GM19328 (cell line): ENCODE data around the gene PSMC3.

Source experiments
- ATAC-seq: cut with Tn5 transposase; IDR thresholded peaks from one replicate; pipeline ENCODE4 v1.9.1; 2021; ENCODE audit warnings: mild to moderate bottlenecking, moderate library complexity; ENCODE audit not compliant: unreplicated experiment

The PSMC3 gene

DNA sequence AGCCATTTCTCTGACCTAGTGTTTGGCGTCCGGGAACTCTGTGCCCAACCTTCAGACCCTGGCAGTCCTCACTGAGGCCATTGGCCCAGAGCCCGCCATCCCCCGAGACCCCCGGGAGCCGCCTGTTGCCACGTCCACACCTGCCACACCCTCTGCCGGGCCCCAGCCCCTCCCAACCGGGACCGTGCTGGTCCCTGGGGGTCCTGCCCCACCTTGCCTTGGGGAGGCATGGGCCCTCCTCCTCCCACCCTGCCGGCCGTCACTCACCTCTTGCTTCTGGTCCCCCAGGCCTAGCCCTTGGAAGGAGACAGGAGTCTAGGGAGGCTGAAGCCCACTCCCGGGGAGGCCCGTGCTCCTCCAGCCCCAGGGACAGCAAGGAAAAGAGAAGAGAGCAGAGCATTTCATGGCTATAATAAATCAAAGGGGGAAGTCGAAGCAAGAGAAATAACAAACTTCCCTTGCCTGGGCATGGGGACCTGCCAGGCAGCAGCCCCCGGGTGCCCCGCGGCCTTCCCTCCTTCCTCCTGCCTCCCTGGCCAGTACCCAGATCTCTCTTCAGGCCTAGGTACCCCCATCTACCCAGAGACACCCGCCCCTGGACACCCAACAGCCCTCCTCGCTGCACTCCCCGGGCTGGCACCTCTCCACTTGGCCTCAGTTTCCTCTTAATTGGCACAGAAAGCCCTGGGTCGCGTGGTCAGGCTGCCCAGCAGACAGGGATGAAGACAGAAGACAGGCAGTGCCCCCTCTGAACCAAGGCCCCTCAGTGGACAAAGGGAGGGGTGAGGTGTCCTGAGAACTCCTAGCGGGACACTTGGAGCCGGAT is 30.8 kb downstream of the PSMC3 start:
- no peak for ATAC-seq

DNA sequence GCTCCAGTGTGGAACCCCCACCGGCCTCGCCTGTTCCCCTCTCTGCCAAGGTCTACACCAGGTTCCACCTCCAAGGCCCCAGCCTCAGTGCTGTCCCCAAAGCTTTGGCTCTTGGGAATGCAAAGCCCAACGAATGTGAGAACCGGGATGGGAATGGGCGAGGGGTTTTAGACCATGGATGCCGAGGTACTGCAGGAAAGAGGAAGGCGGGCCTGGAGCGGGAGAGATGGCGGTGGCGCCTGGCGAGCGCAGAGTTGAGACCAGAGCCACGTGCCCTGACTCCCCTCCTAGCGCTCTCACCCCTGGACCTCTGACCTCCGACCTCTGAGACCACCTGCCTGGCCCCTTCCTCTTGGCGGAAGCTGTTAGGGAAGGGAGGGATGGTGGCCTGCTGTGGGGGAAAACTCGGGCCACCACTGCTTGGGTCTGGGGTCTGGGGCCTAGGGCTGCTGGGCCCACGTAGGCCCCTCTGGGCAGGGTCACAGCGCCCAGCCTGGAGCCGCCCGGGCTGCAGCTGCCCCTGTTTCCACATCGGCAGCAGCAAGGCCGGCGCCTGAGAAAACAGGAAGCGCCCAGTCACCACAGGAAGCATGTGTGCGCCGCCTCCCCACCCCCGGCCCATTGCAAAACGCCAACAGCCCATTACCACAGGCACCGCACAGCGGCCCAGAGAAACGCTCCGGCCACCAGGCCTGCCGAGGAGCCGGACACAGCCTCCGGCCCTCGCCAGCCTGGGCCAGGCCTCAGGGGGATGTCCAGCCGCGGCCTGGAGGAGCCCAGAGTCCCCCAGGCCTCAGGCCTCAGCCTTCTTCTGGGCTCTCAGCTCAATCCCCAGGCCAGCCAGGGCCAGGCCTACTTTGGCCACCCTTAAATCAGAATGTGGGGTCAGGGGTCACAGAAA is 31.7 kb downstream of the PSMC3 start:
- ATAC-seq: no peak

DNA sequence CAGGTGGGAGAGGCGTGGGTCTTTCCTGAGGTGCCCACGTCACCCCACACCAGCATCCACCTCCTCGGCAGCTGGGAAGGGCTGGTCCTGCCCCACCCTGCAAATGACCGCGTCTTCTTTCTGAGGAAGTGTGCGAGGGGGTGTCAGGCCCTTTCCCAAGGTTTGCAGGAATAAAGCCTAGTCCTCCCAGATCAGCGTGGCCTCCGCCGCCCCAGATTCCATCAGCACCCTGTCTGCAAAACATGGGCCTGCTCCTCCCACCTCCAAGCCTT is 32.3 kb downstream of the PSMC3 start:
- no peak for ATAC-seq

DNA sequence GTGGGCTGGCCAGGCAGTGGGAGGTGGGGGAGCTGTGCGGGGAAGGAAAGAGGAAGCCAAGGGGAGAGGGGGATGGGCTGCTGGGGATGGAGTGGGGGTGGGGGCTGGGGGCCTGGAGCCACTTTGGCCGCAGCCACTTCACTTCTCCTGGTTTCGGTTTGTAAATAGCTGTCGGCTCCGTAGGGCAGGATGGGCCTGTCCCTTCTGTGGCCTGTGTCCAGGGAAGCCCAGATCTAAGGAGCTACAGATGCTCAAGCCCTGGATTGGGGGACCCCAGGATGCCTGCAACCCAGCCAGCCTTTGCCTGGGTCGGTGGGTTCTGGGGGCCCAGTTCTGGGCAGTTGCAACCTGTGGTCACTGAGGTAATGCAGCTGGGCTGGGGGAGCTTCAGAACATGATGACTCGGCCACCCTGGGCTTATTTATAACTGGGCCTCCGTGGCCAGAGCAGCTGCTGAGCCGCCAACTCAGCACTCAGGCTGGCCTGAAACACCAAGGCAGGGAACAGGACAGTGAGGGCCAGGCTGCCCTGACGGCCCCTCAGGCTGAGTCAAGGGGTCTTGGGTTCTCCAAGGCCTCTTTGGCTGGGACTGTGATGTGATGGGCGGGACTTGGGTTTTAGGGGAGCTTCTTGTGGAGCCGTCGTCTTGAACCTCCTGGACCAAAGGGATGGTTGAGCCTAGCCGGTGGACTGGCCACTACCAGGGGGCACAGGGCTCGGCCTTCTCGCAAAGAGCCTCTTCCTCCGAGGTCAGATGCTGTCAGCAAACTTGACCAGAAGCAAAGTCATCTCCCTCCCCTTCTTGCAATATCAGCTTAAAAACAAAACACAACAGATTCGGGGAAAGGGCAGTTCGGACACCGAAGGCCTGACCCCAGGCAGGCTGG is 32.8 kb downstream of the PSMC3 start:
- no peak for ATAC-seq

DNA sequence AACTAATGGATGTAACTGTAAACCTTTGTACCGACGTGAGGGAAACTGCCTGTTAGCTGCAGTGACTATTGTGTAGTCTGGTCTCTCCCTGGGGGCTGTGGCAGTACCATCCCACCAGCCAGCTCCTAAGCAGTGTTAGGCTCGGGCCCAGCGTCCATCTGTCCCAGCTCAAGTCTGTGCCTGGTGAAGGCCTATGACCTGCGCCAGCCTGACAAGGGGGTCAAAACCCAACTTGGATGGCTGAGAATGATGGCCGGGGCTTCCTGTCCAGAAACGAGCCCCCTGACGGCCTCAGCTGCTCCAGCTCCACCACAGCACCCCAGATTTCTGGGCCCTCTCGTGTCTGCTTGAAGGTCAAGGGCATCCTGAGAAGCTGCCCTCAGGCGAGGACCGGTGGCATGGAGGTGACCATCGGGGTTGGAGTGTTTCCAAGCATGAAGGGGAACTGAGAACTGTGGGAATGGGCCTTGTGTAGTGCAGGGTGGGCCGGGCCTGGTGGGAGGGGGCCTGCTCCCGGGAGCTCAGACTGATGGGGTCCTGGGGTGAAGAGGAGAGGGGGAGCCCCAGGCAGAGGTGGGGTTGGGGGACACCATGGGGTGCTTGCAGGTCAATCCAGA is 33.6 kb downstream of the PSMC3 start:
- no peak for ATAC-seq

DNA sequence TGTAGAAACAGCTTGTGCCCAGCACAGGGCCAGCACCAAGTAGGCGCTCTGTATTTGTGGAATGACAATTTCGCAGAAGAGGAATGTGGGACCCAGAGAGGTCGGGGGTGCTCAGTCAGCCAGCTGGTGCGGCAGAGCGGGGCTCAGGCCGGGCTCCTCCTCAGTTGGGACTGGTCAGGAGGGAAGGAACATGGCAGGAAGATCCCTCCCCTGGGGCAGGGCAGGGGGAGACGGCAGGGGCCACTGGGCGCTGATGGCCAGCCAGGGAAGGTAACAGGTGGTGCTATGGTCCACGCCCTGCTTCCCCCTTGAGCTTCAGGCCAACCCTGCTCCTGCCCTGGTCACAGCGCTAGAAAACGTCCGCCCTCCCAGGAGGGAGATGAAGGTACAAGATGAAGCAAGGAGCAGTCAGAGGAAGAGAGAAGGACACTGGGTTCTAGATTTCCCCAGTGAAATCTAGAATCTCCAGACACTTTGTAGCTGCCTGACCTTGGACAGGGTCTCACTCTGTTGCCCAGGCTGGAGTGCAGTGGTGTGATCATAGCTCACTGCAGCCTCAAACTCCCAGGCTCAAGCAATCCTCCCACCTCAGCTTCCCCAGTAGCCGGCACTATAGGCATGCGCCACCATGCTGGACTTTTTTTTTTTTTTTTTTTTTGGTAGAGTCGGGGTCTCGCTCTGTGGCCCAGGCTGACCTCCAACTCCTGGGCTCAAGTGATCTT is 34.4 kb downstream of the PSMC3 start:
- ATAC-seq: no peak

DNA sequence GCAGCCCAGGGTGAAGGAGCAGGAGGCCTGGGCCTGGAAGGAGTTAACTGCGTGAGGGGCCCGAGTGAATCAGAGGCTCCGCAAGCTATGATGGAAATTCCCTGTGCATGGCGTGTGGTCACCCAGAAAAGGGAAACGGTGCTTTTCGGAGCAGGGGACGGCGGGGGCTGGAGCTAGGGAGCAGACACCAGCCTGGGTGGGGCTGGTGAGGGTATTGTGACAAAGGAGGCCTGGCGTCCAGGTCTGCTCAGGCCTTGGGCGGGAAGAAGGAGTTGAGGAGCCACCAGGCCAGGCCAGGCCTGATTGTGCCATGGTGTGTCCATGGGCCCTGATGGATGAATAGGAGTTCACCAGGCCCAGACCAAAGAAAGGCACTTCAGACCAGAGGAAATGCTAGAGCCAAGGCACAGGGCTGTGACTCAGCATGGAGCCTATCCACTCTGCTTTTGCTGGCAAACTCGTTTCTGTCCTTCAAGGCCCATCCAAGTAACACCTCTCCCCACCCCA is 35.1 kb downstream of the PSMC3 start:
- ATAC-seq: no peak

DNA sequence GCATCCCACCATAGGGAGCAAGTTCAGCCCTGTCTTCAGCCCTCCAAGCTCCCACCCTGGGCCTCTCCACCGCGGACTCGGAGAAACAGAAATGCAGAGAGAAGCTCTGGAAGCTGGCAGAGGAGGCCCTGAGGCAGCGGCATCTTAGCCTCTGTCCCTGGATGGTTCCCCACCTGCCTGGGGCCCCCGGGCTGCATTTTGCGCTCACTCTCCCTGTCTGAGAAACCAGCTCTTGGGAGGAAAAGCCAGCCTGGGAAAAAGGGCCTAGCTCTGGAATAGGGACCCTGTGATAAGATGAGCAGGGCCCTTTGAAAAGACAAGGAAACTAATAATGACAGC is 35.8 kb downstream of the PSMC3 start:
- ATAC-seq: no peak

DNA sequence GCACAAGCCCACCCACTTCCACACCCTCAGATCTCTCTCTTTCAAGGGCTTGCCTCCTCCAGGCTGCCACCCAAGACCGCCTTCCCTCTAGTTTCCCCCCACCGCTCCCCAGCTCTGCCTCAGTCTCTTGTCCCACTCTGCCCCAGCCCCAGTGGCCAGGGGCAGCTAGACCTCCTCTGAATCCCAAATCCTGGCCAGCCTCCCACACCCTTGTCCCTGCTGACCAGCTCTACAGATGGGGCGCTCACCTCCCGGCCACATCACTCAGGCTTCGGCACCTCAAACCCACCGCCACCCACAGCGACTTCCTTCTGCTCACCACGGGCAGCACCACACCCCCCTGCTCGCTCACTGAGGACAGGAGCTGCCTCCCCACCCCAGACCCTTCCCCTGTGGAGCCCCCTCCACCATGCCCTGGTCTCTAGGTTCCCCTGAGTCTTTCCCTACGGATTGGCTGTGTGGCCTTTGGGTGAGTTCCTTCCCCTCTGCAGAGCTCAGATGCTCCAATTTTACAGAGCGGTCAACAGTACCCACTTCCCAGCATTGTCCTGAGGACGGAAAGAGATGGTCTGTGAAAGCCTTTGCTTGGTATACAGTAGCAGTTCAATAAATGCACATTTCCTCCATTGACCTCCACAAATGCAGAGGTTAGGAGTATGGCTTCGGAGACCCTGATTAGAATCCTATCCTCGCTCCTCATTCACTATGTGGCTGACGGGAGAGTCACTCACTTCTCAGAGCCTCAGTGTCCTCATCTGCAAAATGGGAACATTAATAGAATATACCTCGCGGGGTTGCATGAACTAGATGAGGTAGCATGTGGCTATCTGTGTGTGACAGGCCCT is 36.4 kb downstream of the PSMC3 start:
- no peak for ATAC-seq

DNA sequence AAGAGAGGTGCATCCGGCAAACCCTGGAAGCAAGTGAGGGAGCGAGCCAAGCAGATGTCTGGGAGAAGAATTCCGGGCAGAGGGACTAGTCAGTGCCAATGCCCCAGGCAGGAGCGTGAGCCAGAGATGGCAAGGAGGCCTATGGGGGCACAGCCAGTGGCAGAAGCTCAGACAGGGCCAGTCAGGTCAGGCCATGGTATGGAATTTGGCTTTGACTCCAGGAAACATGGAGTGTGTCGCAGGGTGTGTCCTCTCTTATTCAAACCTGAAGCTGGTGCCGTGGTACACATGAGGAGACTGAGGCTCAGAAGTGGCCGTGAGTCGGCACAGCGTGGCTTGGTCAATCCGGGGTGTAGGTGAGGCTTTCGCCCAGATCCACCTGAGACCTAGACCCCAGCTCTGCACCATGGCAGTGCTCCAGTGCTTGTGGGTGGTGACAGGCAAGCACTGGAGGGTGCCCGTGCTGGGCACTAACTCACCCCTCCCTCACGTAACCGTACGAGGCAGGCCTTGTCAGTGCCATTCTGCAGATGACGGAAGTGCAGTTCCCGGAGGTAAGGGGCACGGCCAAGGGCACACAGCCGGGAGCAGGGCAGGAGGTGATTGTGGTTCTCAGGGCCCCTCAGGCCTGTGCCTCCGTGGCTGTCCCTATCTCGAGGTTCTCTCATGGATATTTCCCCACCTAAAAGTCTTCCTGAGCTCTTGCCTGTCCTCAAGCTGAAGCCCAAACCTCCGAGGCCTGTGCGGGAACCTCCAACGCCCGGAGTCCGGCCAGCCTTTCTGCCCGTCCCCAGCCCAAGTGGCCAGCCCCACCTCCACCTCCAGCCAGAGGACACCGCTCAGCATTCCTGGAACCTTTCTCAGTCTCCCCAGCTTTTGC is 37.3 kb downstream of the PSMC3 start:
- no peak for ATAC-seq

DNA sequence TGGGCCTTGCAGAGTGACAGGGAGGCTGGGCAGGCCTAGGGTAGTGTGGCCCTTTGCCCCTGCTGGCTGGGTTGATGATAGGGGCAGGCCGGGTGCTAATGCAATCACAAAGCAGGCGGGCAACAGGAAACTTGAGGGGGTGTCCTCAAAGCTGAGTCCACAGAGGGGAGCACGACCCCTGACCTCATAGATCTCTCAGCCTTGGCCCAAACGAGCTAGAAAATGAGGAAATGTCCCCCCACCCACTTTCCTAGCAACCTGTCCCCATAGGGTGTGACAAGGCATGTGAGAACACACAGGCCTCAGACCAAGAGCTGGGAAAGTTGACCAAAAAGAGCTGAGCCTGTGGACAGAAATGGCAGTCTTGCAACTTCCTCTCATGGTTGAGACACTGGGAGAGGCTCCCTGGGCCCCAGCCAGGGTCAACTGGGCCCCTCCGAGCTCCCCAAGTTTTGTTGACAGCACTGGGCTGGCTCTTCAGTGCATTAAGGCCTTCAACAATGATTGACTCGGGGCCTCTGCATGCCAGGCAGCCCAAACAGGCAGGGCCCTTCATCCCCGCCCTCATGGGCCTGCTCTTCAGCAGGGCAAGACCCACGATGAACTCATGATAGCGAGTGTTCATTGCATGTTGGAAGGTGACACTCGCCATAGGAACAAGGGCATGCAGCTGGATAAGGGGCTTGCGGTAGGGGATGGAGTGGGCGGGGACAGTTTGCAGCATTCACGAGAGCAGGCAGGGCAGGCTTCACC is 38.1 kb downstream of the PSMC3 start:
- no peak for ATAC-seq

DNA sequence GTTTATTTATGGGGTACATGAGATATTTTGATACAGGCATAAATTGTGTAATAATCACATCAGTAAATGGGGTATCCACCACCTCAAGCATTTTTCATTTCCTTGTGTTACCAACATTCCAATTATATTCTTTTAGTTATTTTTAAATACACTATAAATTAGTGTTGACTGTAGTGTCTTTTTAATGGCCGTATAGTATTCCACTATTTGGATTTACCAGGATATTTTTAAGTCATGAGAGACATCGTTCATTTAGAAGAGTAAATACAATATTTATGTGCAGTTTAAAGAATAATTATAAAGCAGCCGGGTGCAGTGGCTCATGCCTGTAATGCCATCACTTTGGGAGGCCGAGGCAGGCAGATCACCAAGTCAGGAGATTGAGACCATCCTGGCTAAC is 41.7 kb downstream of the PSMC3 start:
- no peak for ATAC-seq

DNA sequence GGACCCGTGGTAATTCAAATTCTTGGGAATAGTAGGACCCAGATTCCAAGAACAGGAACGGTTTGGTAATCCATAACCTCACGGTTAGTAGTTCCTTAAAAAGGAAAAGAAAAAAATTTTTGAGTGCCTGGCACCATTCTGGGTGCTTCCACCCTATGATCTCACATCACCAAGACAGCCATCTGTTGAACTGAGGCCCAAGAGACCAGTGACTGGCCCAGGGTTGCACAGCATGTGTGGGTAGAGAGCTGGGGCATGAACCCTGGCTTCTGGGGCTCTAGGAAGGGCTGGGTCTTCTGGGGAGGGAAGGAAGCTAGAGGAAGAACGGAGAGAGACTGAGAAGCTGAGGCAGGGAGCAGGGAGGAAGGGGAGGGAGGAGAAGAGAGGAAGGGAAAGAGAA is 43.2 kb downstream of the PSMC3 start:
- no peak for ATAC-seq

DNA sequence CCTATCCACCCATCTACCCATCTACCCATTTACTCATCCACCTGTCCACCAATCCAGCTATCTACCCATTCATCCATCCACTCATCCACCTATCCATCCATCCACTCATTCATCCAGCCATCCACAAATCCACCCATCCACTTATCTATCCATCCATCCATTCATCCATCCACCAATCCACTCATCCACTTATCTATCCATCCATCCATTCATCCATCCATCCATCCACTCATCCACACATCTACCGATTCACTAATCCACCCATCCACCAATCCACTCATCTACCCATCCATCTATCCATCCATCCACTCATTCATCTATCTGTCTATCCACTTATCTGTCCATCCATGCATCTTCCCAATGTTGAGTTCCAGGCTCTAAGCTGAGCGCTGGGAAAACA is 46.2 kb downstream of the PSMC3 start:
- no peak for ATAC-seq

DNA sequence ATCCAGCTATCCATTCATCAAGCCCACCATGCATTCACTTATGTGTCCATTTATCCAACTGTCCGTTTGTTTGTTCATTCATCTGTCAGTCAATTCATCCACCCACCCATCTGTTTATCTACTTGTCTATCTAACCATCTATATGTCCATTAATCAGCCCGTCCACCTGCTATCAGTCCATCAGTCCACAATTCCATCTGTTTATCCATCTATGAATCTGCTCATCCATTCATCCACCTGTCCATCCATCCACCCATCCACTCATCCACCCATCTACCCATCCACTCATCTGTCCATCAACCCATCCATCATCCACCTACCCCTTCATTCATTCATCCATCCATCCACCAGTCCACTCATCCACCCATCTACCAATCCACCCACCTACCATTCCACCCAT is 46.9 kb downstream of the PSMC3 start:
- ATAC-seq: no peak

DNA sequence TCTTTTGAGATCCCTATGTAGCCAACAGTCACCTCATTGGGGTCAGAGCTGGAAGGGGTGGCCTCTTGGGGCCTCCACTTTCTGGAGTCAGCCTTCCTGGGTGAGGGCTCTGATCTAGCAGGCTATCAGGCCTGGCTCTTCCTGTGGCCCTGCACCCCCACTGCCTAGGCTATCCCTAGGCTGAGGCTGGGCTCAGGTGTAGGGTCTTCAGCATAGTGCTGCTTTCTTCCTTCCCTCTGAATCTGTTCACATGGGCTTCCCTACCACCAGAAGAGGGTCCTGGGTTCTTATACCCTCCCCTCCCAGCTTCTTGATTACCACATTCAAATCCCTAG is 47.4 kb downstream of the PSMC3 start:
- ATAC-seq: peak; percentile 11

DNA sequence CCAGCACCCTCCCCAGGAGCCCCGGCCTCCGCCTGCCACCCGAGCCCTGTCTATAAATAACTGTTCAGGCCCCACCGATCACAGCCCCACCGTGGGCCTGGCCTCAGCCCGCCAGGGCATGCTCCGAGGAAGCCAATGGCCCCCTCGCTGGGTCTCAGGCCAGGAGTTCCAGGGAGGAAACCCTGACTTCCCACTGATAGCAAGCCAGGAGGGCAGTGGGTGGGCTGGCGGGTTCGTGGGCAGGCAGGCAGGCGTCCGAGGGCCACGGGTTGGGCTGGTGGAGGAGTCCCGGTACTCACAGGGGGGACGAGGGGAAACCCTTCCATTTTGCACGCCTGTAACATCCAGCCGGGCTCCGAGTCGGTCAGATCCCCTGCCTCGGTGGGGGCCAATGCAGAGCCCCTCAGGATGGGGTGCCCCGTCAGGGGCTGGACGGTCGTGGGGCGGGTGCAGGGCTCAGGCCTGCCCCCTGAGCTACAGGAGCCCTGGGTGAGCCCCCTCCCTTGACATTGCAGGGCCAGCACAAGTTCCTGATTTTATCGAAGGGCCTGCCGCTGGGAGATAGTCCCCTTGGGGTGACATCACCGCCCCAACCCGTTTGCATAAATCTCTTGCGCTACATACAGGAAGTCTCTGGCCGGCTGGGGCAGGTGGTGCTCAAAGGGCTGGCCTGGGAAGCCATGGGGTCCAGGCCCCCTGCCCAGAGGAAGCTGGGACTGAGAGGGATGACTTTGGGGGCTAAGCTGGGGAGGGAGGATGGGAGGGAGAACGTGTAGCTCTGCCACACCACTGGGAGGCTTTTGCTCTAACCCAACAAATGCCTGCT is 48.0 kb downstream of the PSMC3 start, which contains the start of gene SPI1:
TSS of gene SPI1 (minus strand) at position 538 of the 826 bp plus-strand sequence. CDS start at position 344, 194 bp downstream.
- ATAC-seq: peak; percentile 70
